ENCODE results near the gene PRKN. TPM values are rescaled to one million over a fixed set of nuclear protein-coding genes. Genes with fewer than 3 reads are reported as not detected.

The PRKN gene
- total RNA-seq, 1 donor from 2014 or later, result 1.3 TPM

DNA sequence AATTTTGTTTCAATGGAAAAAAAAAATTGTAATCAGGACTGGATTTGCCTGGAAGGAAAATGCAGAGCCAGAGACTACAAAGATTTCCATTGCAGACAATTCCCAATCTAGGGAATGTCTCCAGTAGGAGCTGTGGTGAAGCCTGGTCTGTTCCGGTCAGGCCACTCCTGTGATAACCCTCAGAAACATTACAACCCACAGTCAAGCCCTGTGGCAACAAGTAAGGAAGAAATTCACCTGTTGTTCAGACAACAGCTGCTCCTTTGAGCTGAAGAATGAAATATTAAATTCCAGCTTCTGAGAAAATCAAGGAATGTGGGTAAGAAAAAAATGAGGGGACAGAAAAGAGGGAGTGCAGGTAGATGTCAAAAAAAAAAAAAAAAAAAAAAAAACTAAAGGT, 8.0 kb downstream of the PRKN start:
- Histone ChIP-seq H3K4me2 (ENCODE audit: low read length) (no peak overlapping the region), H3K4me1 (ENCODE audit: insufficient read depth, low read length) (no peaks in the 10 kb centered on the region), H3K27ac (ENCODE audit: low read depth, low read length) (no peak overlapping the region), H3K9me3 (ENCODE audit: insufficient read depth, low read depth, low read length) (no peaks in the 10 kb centered on the region), H3K4me3 (ENCODE audit: insufficient read depth, low read depth, low read length) (no peak overlapping the region), H2AFZ (ENCODE audit: low read depth, low read length) (no peak overlapping the region), H3K36me3 (ENCODE audit: insufficient read depth, low read length) (no peaks in the 10 kb centered on the region), H3K27me3 (ENCODE audit: insufficient read depth, low read length) (no peaks in the 10 kb centered on the region), H3K9ac (ENCODE audit: low read length) (no peak overlapping the region), H4K20me1 (ENCODE audit: insufficient read depth, low read length) (no peaks in the 10 kb centered on the region), H3K79me2 (ENCODE audit: insufficient read depth, low read length) (no peaks in the 10 kb centered on the region)
- H3K4me1 Mint-ChIP-seq (ENCODE audit: low read depth, unreplicated experiment), result no peaks in the 10 kb centered on the region
- no peaks in the 10 kb centered on the region for H3K27me3 Mint-ChIP-seq (ENCODE audit: low read depth, unreplicated experiment)
- no peak for DNase-seq (ENCODE audit: low read depth)
- no peak for FAIRE-seq
- H3K4me3 Mint-ChIP-seq (ENCODE audit: unreplicated experiment), result no peak overlapping the region
- H3K36me3 Mint-ChIP-seq (ENCODE audit: low read depth, unreplicated experiment), result no peaks in the 10 kb centered on the region
- H3K9me3 Mint-ChIP-seq (ENCODE audit: unreplicated experiment), result peaks cover 2% of the 10 kb centered on the region
- H3K27ac Mint-ChIP-seq (ENCODE audit: unreplicated experiment), result no peak overlapping the region
- TF ChIP-seq EZH2 (IDR thresholded peaks at IDR 0.05; ENCODE audit: insufficient read depth, low read length), result no peak
- TF ChIP-seq, protein P1, sequence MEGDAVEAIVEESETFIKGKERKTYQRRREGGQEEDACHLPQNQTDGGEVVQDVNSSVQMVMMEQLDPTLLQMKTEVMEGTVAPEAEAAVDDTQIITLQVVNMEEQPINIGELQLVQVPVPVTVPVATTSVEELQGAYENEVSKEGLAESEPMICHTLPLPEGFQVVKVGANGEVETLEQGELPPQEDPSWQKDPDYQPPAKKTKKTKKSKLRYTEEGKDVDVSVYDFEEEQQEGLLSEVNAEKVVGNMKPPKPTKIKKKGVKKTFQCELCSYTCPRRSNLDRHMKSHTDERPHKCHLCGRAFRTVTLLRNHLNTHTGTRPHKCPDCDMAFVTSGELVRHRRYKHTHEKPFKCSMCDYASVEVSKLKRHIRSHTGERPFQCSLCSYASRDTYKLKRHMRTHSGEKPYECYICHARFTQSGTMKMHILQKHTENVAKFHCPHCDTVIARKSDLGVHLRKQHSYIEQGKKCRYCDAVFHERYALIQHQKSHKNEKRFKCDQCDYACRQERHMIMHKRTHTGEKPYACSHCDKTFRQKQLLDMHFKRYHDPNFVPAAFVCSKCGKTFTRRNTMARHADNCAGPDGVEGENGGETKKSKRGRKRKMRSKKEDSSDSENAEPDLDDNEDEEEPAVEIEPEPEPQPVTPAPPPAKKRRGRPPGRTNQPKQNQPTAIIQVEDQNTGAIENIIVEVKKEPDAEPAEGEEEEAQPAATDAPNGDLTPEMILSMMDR (IDR thresholded peaks at IDR 0.05; ENCODE audit: insufficient read depth, low read depth, low read length), result no peak

DNA sequence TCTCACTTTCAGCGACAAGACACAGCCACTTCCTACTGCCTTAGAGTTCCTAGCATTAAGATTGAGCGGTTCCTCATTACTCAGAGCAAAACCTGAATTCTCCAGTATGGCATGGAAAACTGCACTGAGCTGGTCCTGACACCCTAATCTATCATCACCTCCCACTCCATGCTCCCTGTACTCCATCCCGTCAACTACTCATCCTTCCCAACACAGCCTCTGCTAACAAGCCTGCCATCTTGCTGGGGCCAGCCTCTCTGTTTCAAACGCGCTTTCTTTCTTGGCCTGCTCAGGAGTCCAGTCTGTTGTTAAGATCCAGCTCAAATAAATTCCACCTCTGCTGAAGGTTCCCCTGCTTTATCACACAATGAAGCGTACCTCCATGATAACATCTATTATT, 12.0 kb downstream of the PRKN start:
- Histone ChIP-seq H3K4me1 (ENCODE audit: insufficient read depth, low read length) (no peaks in the 10 kb centered on the region), H3K27me3 (ENCODE audit: insufficient read depth, low read length) (no peaks in the 10 kb centered on the region), H3K4me3 (ENCODE audit: insufficient read depth, low read depth, low read length) (no peak overlapping the region), H2AFZ (ENCODE audit: low read depth, low read length) (no peak overlapping the region), H3K27ac (ENCODE audit: low read depth, low read length) (no peak overlapping the region), H3K79me2 (ENCODE audit: insufficient read depth, low read length) (no peaks in the 10 kb centered on the region), H3K36me3 (ENCODE audit: insufficient read depth, low read length) (no peaks in the 10 kb centered on the region), H3K9me3 (ENCODE audit: insufficient read depth, low read depth, low read length) (no peaks in the 10 kb centered on the region), H3K9ac (ENCODE audit: low read length) (no peak overlapping the region), H3K4me2 (ENCODE audit: low read length) (no peak overlapping the region), H4K20me1 (ENCODE audit: insufficient read depth, low read length) (no peaks in the 10 kb centered on the region)
- no peak for FAIRE-seq
- Mint-ChIP-seq H3K36me3 (ENCODE audit: low read depth, unreplicated experiment) (no peaks in the 10 kb centered on the region), H3K9me3 (ENCODE audit: unreplicated experiment) (no peaks in the 10 kb centered on the region), H3K4me1 (ENCODE audit: low read depth, unreplicated experiment) (no peaks in the 10 kb centered on the region), H3K27me3 (ENCODE audit: low read depth, unreplicated experiment) (no peaks in the 10 kb centered on the region), H3K4me3 (ENCODE audit: unreplicated experiment) (no peak overlapping the region), H3K27ac (ENCODE audit: unreplicated experiment) (no peak overlapping the region)
- DNase-seq (ENCODE audit: low read depth), result no peak
- TF ChIP-seq, protein P1 (IDR thresholded peaks at IDR 0.05; ENCODE audit: insufficient read depth, low read depth, low read length), result no peak
- TF ChIP-seq EZH2 (IDR thresholded peaks at IDR 0.05; ENCODE audit: insufficient read depth, low read length), result no peak

DNA sequence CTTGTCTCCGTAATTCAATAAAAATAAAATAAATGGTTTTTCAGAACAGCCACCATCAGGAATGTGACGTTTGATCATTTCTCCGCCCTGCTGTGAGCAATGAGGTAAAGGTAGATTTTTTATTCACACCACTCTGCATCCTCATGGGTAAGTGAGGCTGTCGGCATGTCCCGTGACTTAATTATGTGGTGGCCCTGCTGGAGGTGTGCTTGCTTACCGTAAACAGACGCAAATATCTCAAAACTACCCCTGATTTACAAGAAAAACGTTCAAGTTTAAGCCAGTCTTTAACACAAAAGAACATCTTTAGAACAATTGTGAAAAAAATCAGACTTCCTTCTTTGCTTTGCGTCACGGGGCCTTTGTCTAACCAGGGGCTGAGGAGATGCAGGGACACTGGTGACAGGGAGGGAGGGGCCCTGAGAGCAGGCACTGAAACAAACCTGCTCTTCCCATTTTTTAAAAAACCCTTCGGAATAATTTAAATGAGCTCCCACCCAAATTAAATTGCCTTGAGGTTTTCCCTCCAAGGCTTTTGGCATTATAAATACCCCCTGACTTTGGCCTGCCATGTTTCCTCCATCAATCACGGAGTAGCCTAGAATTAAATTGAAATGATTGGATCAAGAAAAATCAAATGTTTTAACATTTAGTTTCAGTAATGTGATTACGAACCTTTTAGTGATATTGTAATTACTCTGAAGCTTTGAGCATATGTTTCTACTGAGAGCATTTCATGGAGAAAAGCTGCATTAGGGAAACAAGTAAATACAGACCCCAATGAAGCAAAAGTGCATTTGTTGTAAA, 13.4 kb downstream of the PRKN start:
- no peaks in the 10 kb centered on the region for H3K36me3 ChIP-seq (ENCODE audit: insufficient read depth, low read length)
- H3K9ac ChIP-seq (ENCODE audit: low read length), result no peak overlapping the region
- Mint-ChIP-seq H3K9me3 (ENCODE audit: unreplicated experiment) (no peaks in the 10 kb centered on the region), H3K27me3 (ENCODE audit: low read depth, unreplicated experiment) (no peaks in the 10 kb centered on the region), H3K4me1 (ENCODE audit: low read depth, unreplicated experiment) (no peaks in the 10 kb centered on the region), H3K36me3 (ENCODE audit: low read depth, unreplicated experiment) (no peaks in the 10 kb centered on the region), H3K4me3 (ENCODE audit: unreplicated experiment) (no peak overlapping the region), H3K27ac (ENCODE audit: unreplicated experiment) (no peak overlapping the region)
- no peak overlapping the region for H3K4me3 ChIP-seq (ENCODE audit: insufficient read depth, low read depth, low read length)
- H3K4me2 ChIP-seq (ENCODE audit: low read length), result no peak overlapping the region
- no peaks in the 10 kb centered on the region for H3K27me3 ChIP-seq (ENCODE audit: insufficient read depth, low read length)
- no peaks in the 10 kb centered on the region for H3K79me2 ChIP-seq (ENCODE audit: insufficient read depth, low read length)
- no peak overlapping the region for H3K27ac ChIP-seq (ENCODE audit: low read depth, low read length)
- no peaks in the 10 kb centered on the region for H4K20me1 ChIP-seq (ENCODE audit: insufficient read depth, low read length)
- no peaks in the 10 kb centered on the region for H3K4me1 ChIP-seq (ENCODE audit: insufficient read depth, low read length)
- FAIRE-seq (no peak), DNase-seq (ENCODE audit: low read depth) (no peak)
- no peak overlapping the region for H2AFZ ChIP-seq (ENCODE audit: low read depth, low read length)
- TF ChIP-seq, protein P1 (IDR thresholded peaks at IDR 0.05; ENCODE audit: insufficient read depth, low read depth, low read length), result no peak
- TF ChIP-seq EZH2 (IDR thresholded peaks at IDR 0.05; ENCODE audit: insufficient read depth, low read length), result no peak
- no peaks in the 10 kb centered on the region for H3K9me3 ChIP-seq (ENCODE audit: insufficient read depth, low read depth, low read length)
